H1 (cell line): ENCODE measurements around the gene MTFR1L. TPM values are rescaled to one million over a fixed set of nuclear protein-coding genes. Genes with fewer than 3 reads are reported as not detected.
A peak's percentile ranks its signal among the peaks of the same experiment; 100 is the strongest.

Experiments
- CBX5 ChIP-seq: fragments of 300-800, 300-1000 bp; sonication (generic); IDR thresholded peaks from 2 replicates; pipeline ENCODE4 v1.7.1; 2016; ENCODE audit warnings: antibody characterized with exemption, low read length, low read depth
- CTBP2 ChIP-seq: IDR thresholded peaks from 2 replicates; pipeline ENCODE4 v1.7.0; 2011; ENCODE audit warnings: borderline replicate concordance, mild to moderate bottlenecking, moderate library complexity, mixed read lengths, low read length; ENCODE audit not compliant: insufficient read depth, insufficient read length
- FOSL1 ChIP-seq: IDR thresholded peaks from 2 replicates; pipeline ENCODE4 v1.6.1; 2011; ENCODE audit warnings: mild to moderate bottlenecking, low read depth, low read length, moderate library complexity; ENCODE audit not compliant: insufficient read depth
- JUND ChIP-seq: IDR thresholded peaks from 2 replicates; pipeline ENCODE4 v1.6.1; 2011; ENCODE audit warnings: mild to moderate bottlenecking, improper control_type of control experiment, low read length
- MAX ChIP-seq: IDR thresholded peaks from 2 replicates; pipeline ENCODE4 v1.6.1; 2012; ENCODE audit warnings: inconsistent platforms
- PHF8 ChIP-seq: fragments of 200-600 bp; sonication (generic); conservative IDR thresholded peaks from 2 replicates; pipeline ENCODE4 v1.7.1; 2012; ENCODE audit warnings: low read depth, mild to moderate bottlenecking, inconsistent platforms, low read length, moderate library complexity
- RFX5 ChIP-seq: IDR thresholded peaks from 2 replicates; pipeline ENCODE4 v1.6.1; 2011; ENCODE audit warnings: low read depth, low read length, improper control_type of control experiment, borderline replicate concordance
- SAP30 ChIP-seq: fragments of 300-600 bp; sonication (generic); IDR thresholded peaks from 2 replicates; pipeline ENCODE4 v1.7.1; 2012; ENCODE audit warnings: low read length, moderate library complexity, mild to moderate bottlenecking, inconsistent platforms; ENCODE audit not compliant: insufficient read depth, insufficient replicate concordance
- SIN3A ChIP-seq, 2 experiments: IDR thresholded peaks in 1 of 2; conservative IDR thresholded peaks in 1 of 2; 2 replicates each; pipeline ENCODE4 v1.6.1; 2011 to 2012; ENCODE audit warnings: low read length in 2 of 2, improper control_type of control experiment in 1 of 2, low read depth in 1 of 2, mild to moderate bottlenecking in 1 of 2
- TAF7 ChIP-seq: optimal IDR thresholded peaks from 2 replicates; pipeline ENCODE3; 2011; ENCODE audit warnings: low read depth, mild to moderate bottlenecking, inconsistent platforms, low read length, moderate library complexity, borderline replicate concordance
- polyA plus RNA-seq, 7 experiments: library from polyadenylated mRNA; depleted of rRNA in 3 of 7; stranded (reverse) in 5 of 7; unstranded in 2 of 7; fragments of >200 nt in 5 of 7; fragments of 200-250 nt in 2 of 7; gene quantifications; 1 replicate in 5 of 7; 2 replicates in 1 of 7; 4 replicates in 1 of 7; pipeline versions ENCODE4 v1.2.1 to v1.2.3, GENCODE V29; 2011 to 2013; ENCODE audit warnings: missing spikeins in 2 of 7, mixed read lengths in 2 of 7
- total RNA-seq: library from RNA; stranded (reverse); fragmentation: NEBNext Ultra II Directional; extraction: Animal tissue kit (Norgen Biotek cat#: 25700); gene quantifications from 2 replicates; pipeline ENCODE4 v1.2.1, GENCODE V29; 2021
- TF ChIP-seq, protein P1 (sequence below), 3 experiments: IDR thresholded peaks; 1 replicate in 2 of 3; 2 replicates in 1 of 3; pipeline versions ENCODE4 v1.5.1 to v1.6.1; 2011; ENCODE audit warnings: low read length in 3 of 3, mild to moderate bottlenecking in 3 of 3, inconsistent platforms in 2 of 3, low read depth in 1 of 3, moderate library complexity in 1 of 3; ENCODE audit not compliant: insufficient read depth in 1 of 3; ENCODE audit errors: control extremely low read depth in 1 of 3

MTFR1L gene
- total and polyA plus RNA-seq, 2 of the 8 experiments (the other 6 are each of a cell fraction or from before 2014, with no cell fraction given) = 20.8 to 23.1 TPM

GRCh38 chr1:25810341-25811299 is 9.1 kb upstream of the MTFR1L start (continued):
- TF ChIP-seq MAX (peak; percentile 37), RFX5 (no peak), CBX5 (no peak), SIN3A (conservative IDR thresholded peaks at IDR 0.05 in 1 of 2, IDR thresholded peaks at IDR 0.05 in 1 of 2; ENCODE audit: low read depth in 1 of 2, low read length in 2 of 2) (0 out of 4 replicates have a peak, but pooled peaks of 1 of the 2 experiments have one; percentile 22), FOSL1 (no peak), CTBP2 (no peak), SAP30 (no peak), JUND (peak; percentile 61; the same call in 1 of the 2 replicates), TAF7 (peak; percentile 63), PHF8 (no peak)
- TF ChIP-seq, protein P1, sequence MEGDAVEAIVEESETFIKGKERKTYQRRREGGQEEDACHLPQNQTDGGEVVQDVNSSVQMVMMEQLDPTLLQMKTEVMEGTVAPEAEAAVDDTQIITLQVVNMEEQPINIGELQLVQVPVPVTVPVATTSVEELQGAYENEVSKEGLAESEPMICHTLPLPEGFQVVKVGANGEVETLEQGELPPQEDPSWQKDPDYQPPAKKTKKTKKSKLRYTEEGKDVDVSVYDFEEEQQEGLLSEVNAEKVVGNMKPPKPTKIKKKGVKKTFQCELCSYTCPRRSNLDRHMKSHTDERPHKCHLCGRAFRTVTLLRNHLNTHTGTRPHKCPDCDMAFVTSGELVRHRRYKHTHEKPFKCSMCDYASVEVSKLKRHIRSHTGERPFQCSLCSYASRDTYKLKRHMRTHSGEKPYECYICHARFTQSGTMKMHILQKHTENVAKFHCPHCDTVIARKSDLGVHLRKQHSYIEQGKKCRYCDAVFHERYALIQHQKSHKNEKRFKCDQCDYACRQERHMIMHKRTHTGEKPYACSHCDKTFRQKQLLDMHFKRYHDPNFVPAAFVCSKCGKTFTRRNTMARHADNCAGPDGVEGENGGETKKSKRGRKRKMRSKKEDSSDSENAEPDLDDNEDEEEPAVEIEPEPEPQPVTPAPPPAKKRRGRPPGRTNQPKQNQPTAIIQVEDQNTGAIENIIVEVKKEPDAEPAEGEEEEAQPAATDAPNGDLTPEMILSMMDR (IDR thresholded peaks at IDR 0.05; ENCODE audit: control extremely low read depth in 1 of 3, insufficient read depth in 1 of 3, low read depth in 1 of 3, low read length in 3 of 3) = peak; percentile 98 to 100 (median 99)
